Urinary bladder (tissue), 4 donors: ENCODE results near the gene LSM14A. TPM values are rescaled to one million over a fixed set of nuclear protein-coding genes. Genes with fewer than 3 reads are reported as not detected.
"Not testable (repeated sequence)": the region's sequence is repeated elsewhere in the genome, so short reads cannot be mapped to it uniquely, and the experiment has no call there.

ENCODE experiments used
- DNase-seq: peaks from one replicate; pipeline ENCODE4 v3.0.0-alpha.2; 2015; ENCODE audit errors: extremely low spot score
- H3K27ac ChIP-seq: one replicate; pipeline ENCODE4 v1.5.1; 2013; ENCODE audit warnings: low read depth, mild to moderate bottlenecking, moderate library complexity
- H3K36me3 ChIP-seq: one replicate; pipeline ENCODE4 v1.6.1; 2013; ENCODE audit warnings: mild to moderate bottlenecking, moderate library complexity; ENCODE audit not compliant: insufficient read depth
- H3K4me1 ChIP-seq: one replicate; pipeline ENCODE4 v1.6.1; 2013; ENCODE audit warnings: mild to moderate bottlenecking, moderate library complexity; ENCODE audit not compliant: insufficient read depth
- H3K4me3 ChIP-seq: one replicate; pipeline ENCODE4 v1.5.1; 2013; ENCODE audit warnings: low read depth, low read length
- WGBS: extraction: QIAGEN DNeasy Blood & Tissue Kit; methylation state at CpG from one replicate; pipeline ENCODE4 v1.1.7; 2013; 5-methylcytosine and 5-hydroxymethylcytosine counted together
- polyA plus RNA-seq: library from polyadenylated mRNA; stranded (reverse); fragments of 200-250 nt; gene quantifications from one replicate; pipeline ENCODE4 v1.2.3, GENCODE V29; 2013
- total RNA-seq: library from RNA; depleted of rRNA; stranded (reverse); fragments of >200 nt; gene quantifications from one replicate; pipeline ENCODE4 v1.2.3, GENCODE V29; 2014
- donor health status: healthy with polysubstance abuse.
- donor health status: healthy.

LSM14A gene
- total and polyA plus RNA-seq, 2 donors = 130 to 133 TPM

DNA sequence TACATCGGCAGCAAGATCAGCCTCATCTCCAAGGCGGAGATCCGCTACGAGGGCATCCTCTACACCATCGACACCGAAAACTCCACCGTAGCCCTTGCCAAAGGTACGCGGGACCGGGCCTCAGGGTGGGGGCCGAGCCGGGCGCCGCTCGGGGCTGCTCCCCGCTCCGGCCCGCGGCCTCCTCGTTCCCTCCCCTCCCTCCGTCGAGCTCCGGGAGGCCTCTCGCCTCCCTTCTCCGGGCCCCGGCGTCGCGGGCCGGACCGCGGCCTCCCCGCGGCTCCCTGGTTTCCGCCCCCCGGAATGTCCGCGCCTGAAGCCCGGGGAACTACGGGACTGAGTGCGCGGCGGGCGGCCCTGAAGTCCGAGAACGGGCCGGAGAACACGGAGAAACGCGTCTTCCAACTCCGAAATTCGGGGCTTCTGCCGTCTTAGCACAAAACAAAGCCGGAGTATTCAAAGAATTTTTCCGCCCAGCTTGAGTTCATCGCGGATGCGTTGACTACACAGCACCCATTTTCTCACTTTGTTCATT, 423 bp downstream of the LSM14A start:
- Histone ChIP-seq H3K4me1 (peaks cover 4% of the 10 kb centered on the region), H3K27ac (peak overlapping the region; percentile 97), H3K36me3 (no peaks in the 10 kb centered on the region), H3K4me3 (peak overlapping the region; percentile 92)
- peak; percentile 32 for DNase-seq
- under 1% methylated on average over 58 of the region's 58 CpGs for WGBS

DNA sequence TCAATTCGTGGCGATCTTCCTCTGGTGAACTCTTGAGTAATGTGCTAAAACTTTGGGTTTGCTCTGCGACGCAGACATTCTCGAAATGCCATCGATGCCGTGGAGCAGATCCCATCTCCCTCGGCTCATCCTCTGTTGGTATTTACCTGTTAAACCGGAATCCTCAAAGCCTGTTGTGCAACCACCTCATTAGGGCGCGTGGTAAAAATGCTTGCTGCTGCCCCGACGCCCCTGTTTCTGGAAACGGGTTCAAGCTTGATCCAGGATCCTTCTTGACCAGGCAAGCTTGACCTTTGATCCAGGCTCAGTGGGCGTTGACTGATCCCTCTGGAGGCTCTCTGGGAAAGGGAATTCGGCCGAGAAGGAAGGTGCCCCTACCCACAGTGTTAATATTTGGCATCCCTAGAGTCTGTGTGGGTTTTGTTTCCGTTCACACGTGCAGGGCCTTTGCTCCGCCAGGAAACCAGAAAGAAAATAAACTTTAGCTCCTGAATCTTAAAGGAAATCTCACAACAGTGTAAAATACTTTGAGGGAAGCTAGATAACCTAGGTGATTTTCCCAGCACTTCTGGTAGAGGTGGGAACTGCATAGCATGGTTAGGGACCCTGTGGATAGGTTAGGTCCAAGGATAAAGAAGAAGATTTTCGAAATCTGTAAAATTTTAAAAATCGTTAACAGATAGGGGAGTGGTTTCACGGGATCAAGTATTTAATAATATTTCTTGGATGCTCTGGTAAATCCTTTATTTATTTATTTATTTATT, 1.1 kb downstream of the LSM14A start:
- peak overlapping the region; percentile 92 for H3K4me3 ChIP-seq
- H3K27ac ChIP-seq = peak overlapping the region; percentile 97
- WGBS = 3% methylated on average over 23 of the region's 23 CpGs
- no peaks in the 10 kb centered on the region for H3K36me3 ChIP-seq
- peak; percentile 14 for DNase-seq
- H3K4me1 ChIP-seq = peaks cover 4% of the 10 kb centered on the region

- not testable (repeated sequence) for DNase-seq, H3K4me1 ChIP-seq, H3K36me3 ChIP-seq, H3K4me3 ChIP-seq, H3K27ac ChIP-seq
- WGBS = 76% methylated on average over 8 of the region's 8 CpGs
Measured at GRCh38 chr19:34175173-34175572, 2.9 kb downstream of the LSM14A start.

GRCh38 chr19:34176581-34176980, 4.3 kb downstream of the LSM14A start:
- 28% methylated on average over 3 of the region's 3 CpGs for WGBS
- no peak overlapping the region for H3K4me3 ChIP-seq
- no peaks in the 10 kb centered on the region for H3K36me3 ChIP-seq
- DNase-seq = no peak
- H3K27ac ChIP-seq = no peak overlapping the region
- peaks cover 4% of the 10 kb centered on the region for H3K4me1 ChIP-seq

GRCh38 chr19:34178274-34178610, 5.9 kb downstream of the LSM14A start:
- 68% methylated on average over 2 of the region's 2 CpGs for WGBS
- no peak overlapping the region for H3K27ac ChIP-seq
- peaks cover 4% of the 10 kb centered on the region for H3K4me1 ChIP-seq
- H3K36me3 ChIP-seq = no peaks in the 10 kb centered on the region
- H3K4me3 ChIP-seq = no peak overlapping the region
- no peak for DNase-seq

DNA sequence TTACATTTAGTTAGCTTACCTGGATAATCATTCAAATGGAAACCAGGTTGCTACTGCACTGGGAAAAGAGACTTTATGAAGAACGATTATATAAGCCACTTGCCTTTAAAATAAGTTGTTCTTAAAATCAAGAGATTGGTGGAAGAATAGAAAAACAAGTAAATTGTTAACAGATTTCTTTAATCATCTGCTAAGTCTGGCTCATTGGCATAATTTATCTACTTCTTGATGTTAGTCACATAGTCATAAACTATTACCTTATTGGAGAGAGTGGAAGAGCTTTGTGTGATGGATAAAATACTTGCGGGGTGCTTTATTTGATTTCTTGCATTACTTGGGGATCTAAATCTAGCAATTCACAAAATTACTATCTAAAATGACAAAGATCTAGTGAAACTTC, 6.8 kb downstream of the LSM14A start:
- no peaks in the 10 kb centered on the region for H3K36me3 ChIP-seq
- 46% methylated on average over 2 of the region's 2 CpGs for WGBS
- H3K27ac ChIP-seq = no peak overlapping the region
- no peak for DNase-seq
- no peak overlapping the region for H3K4me3 ChIP-seq
- peaks cover 4% of the 10 kb centered on the region for H3K4me1 ChIP-seq

- peaks cover 4% of the 10 kb centered on the region for H3K4me1 ChIP-seq
- no peaks in the 10 kb centered on the region for H3K36me3 ChIP-seq
- no peak for DNase-seq
- no peak overlapping the region for H3K27ac ChIP-seq
- H3K4me3 ChIP-seq = no peak overlapping the region
- 94% methylated on average over 2 of the region's 2 CpGs for WGBS
Measured at GRCh38 chr19:34180273-34180672, 8.0 kb downstream of the LSM14A start.

GRCh38 chr19:34180709-34181108, 8.4 kb downstream of the LSM14A start:
- Histone ChIP-seq H3K4me1 (peaks cover 4% of the 10 kb centered on the region), H3K36me3 (no peaks in the 10 kb centered on the region), H3K27ac (no peak overlapping the region), H3K4me3 (no peak overlapping the region)
- DNase-seq = no peak
- 82% methylated on average over 5 of the region's 5 CpGs for WGBS

- Histone ChIP-seq H3K4me1 (peaks cover 4% of the 10 kb centered on the region), H3K27ac (no peak overlapping the region), H3K36me3 (no peaks in the 10 kb centered on the region), H3K4me3 (no peak overlapping the region)
- 72% methylated on average over 5 of the region's 5 CpGs for WGBS
- no peak for DNase-seq
Measured at GRCh38 chr19:34181111-34181864, 9.0 kb downstream of the LSM14A start.

GRCh38 chr19:34182125-34182524, 9.8 kb downstream of the LSM14A start:
- no peak overlapping the region for H3K4me3 ChIP-seq
- H3K36me3 ChIP-seq = no peaks in the 10 kb centered on the region
- H3K4me1 ChIP-seq = peaks cover 4% of the 10 kb centered on the region
- no peak overlapping the region for H3K27ac ChIP-seq
- no peak for DNase-seq

DNA sequence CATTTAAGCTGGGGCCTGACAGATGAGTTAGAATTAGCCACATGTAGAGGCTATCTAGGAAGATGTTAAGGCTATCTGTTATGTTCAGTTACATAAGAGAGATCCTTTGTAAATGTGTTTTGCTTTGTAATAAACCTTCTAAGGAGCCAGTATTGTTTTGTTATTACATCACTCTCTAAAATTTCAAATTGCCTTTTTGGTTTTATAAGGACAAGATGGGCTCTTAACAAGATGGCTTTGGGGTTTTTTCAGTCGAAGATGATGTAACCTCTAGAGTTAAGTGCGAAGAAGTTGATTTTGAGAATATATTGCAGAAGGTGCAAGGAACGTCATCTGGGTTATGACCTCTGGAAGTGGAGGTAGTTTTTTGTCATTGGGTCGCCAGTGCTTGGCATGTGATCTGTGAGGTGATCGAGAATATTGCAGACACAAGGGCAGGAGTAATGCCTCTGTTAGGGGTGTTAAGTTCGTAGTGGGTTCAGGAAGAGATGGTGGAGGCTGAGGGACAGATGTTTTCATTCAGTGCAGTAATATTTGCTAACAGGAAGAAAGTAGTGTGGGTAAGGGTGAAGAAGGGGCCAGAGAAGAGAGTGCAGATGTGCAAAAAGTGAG, 12.7 kb downstream of the LSM14A start:
- DNase-seq = no peak
- Histone ChIP-seq H3K27ac (peak overlapping the region; percentile 28), H3K36me3 (no peaks in the 10 kb centered on the region), H3K4me1 (peaks cover 1% of the 10 kb centered on the region), H3K4me3 (no peak overlapping the region)
- 49% methylated on average over 6 of the region's 6 CpGs for WGBS

- H3K4me1 ChIP-seq = peaks cover 1% of the 10 kb centered on the region
- no peaks in the 10 kb centered on the region for H3K36me3 ChIP-seq
- H3K27ac ChIP-seq = no peak overlapping the region
- DNase-seq = no peak
- H3K4me3 ChIP-seq = no peak overlapping the region
- 77% methylated on average over 2 of the region's 2 CpGs for WGBS
Measured at GRCh38 chr19:34186205-34186604, 13.9 kb downstream of the LSM14A start.

- no peak overlapping the region for H3K27ac ChIP-seq
- peaks cover 1% of the 10 kb centered on the region for H3K4me1 ChIP-seq
- H3K4me3 ChIP-seq = no peak overlapping the region
- WGBS = 97% methylated on average over 8 of the region's 8 CpGs
- no peak for DNase-seq
- no peaks in the 10 kb centered on the region for H3K36me3 ChIP-seq
Measured at GRCh38 chr19:34187011-34187410, 14.7 kb downstream of the LSM14A start.

DNA sequence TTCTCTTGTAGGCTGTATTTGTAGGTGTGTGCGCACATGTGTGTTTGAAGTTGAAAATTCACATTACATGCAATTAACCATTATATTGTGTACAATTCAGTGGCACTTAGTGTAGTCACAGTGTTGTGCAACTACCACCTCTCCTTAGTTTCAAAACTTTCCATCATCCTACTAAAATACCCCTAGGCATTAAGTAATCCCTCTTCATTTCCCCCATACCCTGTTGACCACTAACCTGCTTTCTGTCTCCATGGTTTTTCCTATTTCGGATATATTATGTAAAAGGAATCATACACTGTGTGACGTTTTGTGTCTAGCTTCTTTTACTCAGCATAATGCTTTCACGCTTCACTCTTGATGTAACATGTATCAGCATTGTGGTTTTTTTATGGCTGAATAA, 16.1 kb downstream of the LSM14A start:
- H3K4me1 ChIP-seq = peaks cover 1% of the 10 kb centered on the region
- no peak for DNase-seq
- 89% methylated on average over 4 of the region's 4 CpGs for WGBS
- H3K27ac ChIP-seq = no peak overlapping the region
- H3K4me3 ChIP-seq = no peak overlapping the region
- no peaks in the 10 kb centered on the region for H3K36me3 ChIP-seq
